ENCODE data around the gene PDGFB.

The PDGFB gene

GRCh38 chr22:39275814-39276439 lies 31.1 kb upstream of the PDGFB start:
- H3K27ac ChIP-seq (ENCODE audit: low read depth, low read length): no peak overlapping the region
- no peaks in the 10 kb centered on the region for H3K79me1 ChIP-seq (ENCODE audit: low read length)
- H3K27me3 ChIP-seq (ENCODE audit: insufficient read depth, low read length): no peaks in the 10 kb centered on the region
- H4K8ac ChIP-seq (ENCODE audit: low read depth, low read length): no peak overlapping the region
- no peak overlapping the region for H3K9ac ChIP-seq (ENCODE audit: low read length)
- peaks cover 2% of the 10 kb centered on the region for H3K9me3 ChIP-seq (ENCODE audit: insufficient read depth, low read depth, low read length)
- no peak overlapping the region for H3K4ac ChIP-seq (ENCODE audit: low read depth, low read length)
- H3K23ac ChIP-seq (ENCODE audit: low read length): no peak overlapping the region
- H4K91ac ChIP-seq (ENCODE audit: low read depth, low read length): no peak overlapping the region
- H3K4me1 ChIP-seq (ENCODE audit: control insufficient read depth in 1 of 2, insufficient read depth in 2 of 2, low read length in 2 of 2): no peaks in the 10 kb centered on the region
- H2AK5ac ChIP-seq (ENCODE audit: low read length): no peak overlapping the region
- H3K36me3 ChIP-seq (ENCODE audit: control insufficient read depth in 1 of 2, insufficient read depth in 2 of 2, low read length in 2 of 2): no peaks in the 10 kb centered on the region
- no peak overlapping the region for H2BK5ac ChIP-seq (ENCODE audit: low read depth, low read length, poor library complexity)
- WGBS (ENCODE audit: extremely low coverage, insufficient coverage, insufficient read length): no CpG with 5 or more reads among the region's 9 CpGs
- H2AFZ ChIP-seq (ENCODE audit: insufficient read depth, low read length, poor library complexity): no peak overlapping the region
- H3K18ac ChIP-seq (ENCODE audit: low read length): no peak overlapping the region
- H2BK120ac ChIP-seq (ENCODE audit: insufficient read depth, low read length, poor library complexity): no peak overlapping the region
- no peak overlapping the region for H2BK12ac ChIP-seq (ENCODE audit: low read length)
- no peak overlapping the region for H3K14ac ChIP-seq (ENCODE audit: low read length)
- peak; percentile 36 to 50 for DNase-seq
- no peak overlapping the region for H3K4me3 ChIP-seq (ENCODE audit: low read depth, low read length)
- H3K79me2 ChIP-seq (ENCODE audit: control insufficient read depth, insufficient read depth, low read length, poor library complexity): no peaks in the 10 kb centered on the region
- no peak overlapping the region for H3K4me2 ChIP-seq (ENCODE audit: low read length)
- no peak overlapping the region for H4K12ac ChIP-seq (ENCODE audit: low read depth, low read length)

- no CpG with 5 or more reads among the region's 17 CpGs for WGBS (ENCODE audit: extremely low coverage, insufficient coverage, insufficient read length)
Observed at GRCh38 chr22:39273950-39274887, 29.4 kb upstream of the PDGFB start.

GRCh38 chr22:39270792-39271191 lies 26.0 kb upstream of the PDGFB start:
- Histone ChIP-seq H2BK5ac (ENCODE audit: low read depth, low read length, poor library complexity) (no peak overlapping the region), H4K8ac (ENCODE audit: low read depth, low read length) (no peak overlapping the region), H3K4me2 (ENCODE audit: low read length) (no peak overlapping the region), H2AFZ (ENCODE audit: insufficient read depth, low read length, poor library complexity) (no peak overlapping the region), H3K36me3 (ENCODE audit: control insufficient read depth in 1 of 2, insufficient read depth in 2 of 2, low read length in 2 of 2) (no peaks in the 10 kb centered on the region), H3K27ac (ENCODE audit: low read depth, low read length) (no peak overlapping the region), H3K9ac (ENCODE audit: low read length) (no peak overlapping the region), H4K12ac (ENCODE audit: low read depth, low read length) (no peak overlapping the region), H3K4me3 (ENCODE audit: low read depth, low read length) (no peak overlapping the region), H2BK12ac (ENCODE audit: low read length) (no peak overlapping the region), H2AK5ac (ENCODE audit: low read length) (no peak overlapping the region), H3K23ac (ENCODE audit: low read length) (no peak overlapping the region), H3K9me3 (ENCODE audit: insufficient read depth, low read depth, low read length) (no peaks in the 10 kb centered on the region), H3K14ac (ENCODE audit: low read length) (no peak overlapping the region), H3K18ac (ENCODE audit: low read length) (no peak overlapping the region), H3K79me1 (ENCODE audit: low read length) (no peaks in the 10 kb centered on the region), H3K79me2 (ENCODE audit: control insufficient read depth, insufficient read depth, low read length, poor library complexity) (no peaks in the 10 kb centered on the region), H3K27me3 (ENCODE audit: insufficient read depth, low read length) (no peaks in the 10 kb centered on the region), H3K4ac (ENCODE audit: low read depth, low read length) (no peak overlapping the region), H4K91ac (ENCODE audit: low read depth, low read length) (no peak overlapping the region), H2BK120ac (ENCODE audit: insufficient read depth, low read length, poor library complexity) (no peak overlapping the region), H3K4me1 (ENCODE audit: control insufficient read depth in 1 of 2, insufficient read depth in 2 of 2, low read length in 2 of 2) (peaks cover 0 to 4% of the 10 kb centered on the region in 2 experiments)
- no CpG with 5 or more reads among the region's 9 CpGs for WGBS (ENCODE audit: extremely low coverage, insufficient coverage, insufficient read length)
- no peak for DNase-seq

More at GRCh38 chr22:39273950-39274887, 29.4 kb upstream of the PDGFB start:
- H3K23ac ChIP-seq (ENCODE audit: low read length): no peak overlapping the region
- no peak overlapping the region for H3K4me2 ChIP-seq (ENCODE audit: low read length)
- no peaks in the 10 kb centered on the region for H3K27me3 ChIP-seq (ENCODE audit: insufficient read depth, low read length)
- H3K79me1 ChIP-seq (ENCODE audit: low read length): no peaks in the 10 kb centered on the region
- no peak overlapping the region for H2BK12ac ChIP-seq (ENCODE audit: low read length)
- no peak overlapping the region for H3K14ac ChIP-seq (ENCODE audit: low read length)
- no peaks in the 10 kb centered on the region for H3K79me2 ChIP-seq (ENCODE audit: control insufficient read depth, insufficient read depth, low read length, poor library complexity)
- no peak overlapping the region for H3K18ac ChIP-seq (ENCODE audit: low read length)
- no peak overlapping the region for H2BK120ac ChIP-seq (ENCODE audit: insufficient read depth, low read length, poor library complexity)
- no peak for DNase-seq
- no peak overlapping the region for H3K9ac ChIP-seq (ENCODE audit: low read length)
- no peak overlapping the region for H4K8ac ChIP-seq (ENCODE audit: low read depth, low read length)
- no peak overlapping the region for H2AK5ac ChIP-seq (ENCODE audit: low read length)
- no peak overlapping the region for H2BK5ac ChIP-seq (ENCODE audit: low read depth, low read length, poor library complexity)
- no peak overlapping the region for H2AFZ ChIP-seq (ENCODE audit: insufficient read depth, low read length, poor library complexity)
- no peak overlapping the region for H4K91ac ChIP-seq (ENCODE audit: low read depth, low read length)
- peaks cover 2% of the 10 kb centered on the region for H3K9me3 ChIP-seq (ENCODE audit: insufficient read depth, low read depth, low read length)
- no peak overlapping the region for H3K27ac ChIP-seq (ENCODE audit: low read depth, low read length)
- no peaks in the 10 kb centered on the region for H3K36me3 ChIP-seq (ENCODE audit: control insufficient read depth in 1 of 2, insufficient read depth in 2 of 2, low read length in 2 of 2)
- H3K4me3 ChIP-seq (ENCODE audit: low read depth, low read length): no peak overlapping the region
- no peak overlapping the region for H4K12ac ChIP-seq (ENCODE audit: low read depth, low read length)
- H3K4ac ChIP-seq (ENCODE audit: low read depth, low read length): no peak overlapping the region
- peaks cover 0 to 4% of the 10 kb centered on the region in 2 experiments for H3K4me1 ChIP-seq (ENCODE audit: control insufficient read depth in 1 of 2, insufficient read depth in 2 of 2, low read length in 2 of 2)

- Histone ChIP-seq H3K4me1 (ENCODE audit: control insufficient read depth in 1 of 2, insufficient read depth in 2 of 2, low read length in 2 of 2) (peaks cover 0 to 4% of the 10 kb centered on the region in 2 experiments), H3K4ac (ENCODE audit: low read depth, low read length) (no peak overlapping the region), H2AK5ac (ENCODE audit: low read length) (no peak overlapping the region), H3K27me3 (ENCODE audit: insufficient read depth, low read length) (no peaks in the 10 kb centered on the region), H3K4me3 (ENCODE audit: low read depth, low read length) (no peak overlapping the region), H3K27ac (ENCODE audit: low read depth, low read length) (no peak overlapping the region), H3K79me1 (ENCODE audit: low read length) (no peaks in the 10 kb centered on the region), H3K9me3 (ENCODE audit: insufficient read depth, low read depth, low read length) (no peaks in the 10 kb centered on the region), H3K14ac (ENCODE audit: low read length) (no peak overlapping the region), H4K8ac (ENCODE audit: low read depth, low read length) (no peak overlapping the region), H4K91ac (ENCODE audit: low read depth, low read length) (no peak overlapping the region), H3K79me2 (ENCODE audit: control insufficient read depth, insufficient read depth, low read length, poor library complexity) (no peaks in the 10 kb centered on the region), H3K9ac (ENCODE audit: low read length) (no peak overlapping the region), H3K23ac (ENCODE audit: low read length) (no peak overlapping the region), H2BK12ac (ENCODE audit: low read length) (no peak overlapping the region), H2AFZ (ENCODE audit: insufficient read depth, low read length, poor library complexity) (no peak overlapping the region), H3K4me2 (ENCODE audit: low read length) (no peak overlapping the region), H4K12ac (ENCODE audit: low read depth, low read length) (no peak overlapping the region), H2BK5ac (ENCODE audit: low read depth, low read length, poor library complexity) (no peak overlapping the region), H3K36me3 (ENCODE audit: control insufficient read depth in 1 of 2, insufficient read depth in 2 of 2, low read length in 2 of 2) (no peaks in the 10 kb centered on the region), H2BK120ac (ENCODE audit: insufficient read depth, low read length, poor library complexity) (no peak overlapping the region), H3K18ac (ENCODE audit: low read length) (no peak overlapping the region)
- no CpG with 5 or more reads among the region's 5 CpGs for WGBS (ENCODE audit: extremely low coverage, insufficient coverage, insufficient read length)
- DNase-seq: no peak
Observed at GRCh38 chr22:39270280-39270679, 25.5 kb upstream of the PDGFB start.
